Left lung (tissue), 10 donors: ENCODE results near the gene EXOC2. TPM values are rescaled to one million over a fixed set of nuclear protein-coding genes. Genes with fewer than 3 reads are reported as not detected.

ENCODE experiments used
- ATAC-seq: fragments of 200-7000 bp; cut with Tn5 transposase; one replicate; pipeline ENCODE4 v1.9.1; 2020; ENCODE audit warnings: moderate library complexity
- DNase-seq, 4 donors: peaks; one replicate each; pipeline ENCODE4 v3.0.0-alpha.2; 2013 to 2020
- H3K27ac ChIP-seq, 2 donors: fragments of 200-600 bp; sonication (generic) in 1 of 2; one replicate each; pipeline versions ENCODE4 v1.5.0 to v1.8.0; 2020 to 2021
- H3K27me3 ChIP-seq, 2 donors: fragments of 200-600 bp; sonication (generic) in 1 of 2; one replicate each; pipeline versions ENCODE4 v1.5.0 to v1.8.0; 2020 to 2021
- H3K36me3 ChIP-seq, 2 donors: fragments of 200-600 bp; sonication (generic) in 1 of 2; one replicate each; pipeline versions ENCODE4 v1.5.0 to v1.8.0; 2020 to 2021
- H3K4me1 ChIP-seq, 2 donors: fragments of 200-600 bp; one replicate each; pipeline ENCODE4 v1.8.0; 2021
- H3K4me3 ChIP-seq, 2 donors: fragments of 200-600 bp; sonication (generic) in 1 of 2; one replicate each; pipeline versions ENCODE4 v1.5.0 to v1.8.0; 2020 to 2021; ENCODE audit warnings: mild to moderate bottlenecking in 1 of 2
- H3K9me3 ChIP-seq, 2 donors: fragments of 200-600 bp; sonication (generic) in 1 of 2; one replicate each; pipeline versions ENCODE4 v1.5.0 to v1.8.0; 2020 to 2021
- intact Hi-C, 2 donors: fragments of 100-400 bp; cut with DNase I; formaldehyde crosslinking; loops; one replicate each; pipeline versions ENCODE4 v1.11.2 to v1.14.2; 2022
- polyA plus RNA-seq, 6 donors: library from polyadenylated mRNA; unstranded; fragments of 120-200 nt; gene quantifications; one replicate each; pipeline ENCODE4 v1.2.1, GENCODE V29; 2013; ENCODE audit not compliant: insufficient read length in 6 of 6
- total RNA-seq, 2 donors: library from RNA; stranded (reverse); fragmentation: NEBNext Ultra II Directional; extraction: Animal tissue kit (Norgen Biotek cat#: 25700); gene quantifications; one replicate each; pipeline ENCODE4 v1.2.1, GENCODE V29; 2021
- TF ChIP-seq, protein P1 (sequence below), 2 donors: fragments of 200-600 bp; sonication (generic) in 1 of 2; IDR thresholded peaks; one replicate each; pipeline versions ENCODE4 v1.5.0 to v1.8.0; 2021; ENCODE audit warnings: antibody characterized with exemption in 2 of 2
- donor health status: DM: no; HTN: yes; CAD: no.
- donor health status: DM: no; HTN: no; CAD: no.

Gene EXOC2
- total and polyA plus RNA-seq, 8 donors, result 19.8 to 30.4 (median 28.4) TPM

GRCh38 chr6:530425-530824, 162.5 kb downstream of the EXOC2 start:
- no peaks in the 10 kb centered on the region for H3K4me1 ChIP-seq
- no peak for DNase-seq
- intact Hi-C loops, result no loop called here
- peaks cover 0 to 33% of the 10 kb centered on the region in 2 donors for H3K36me3 ChIP-seq
- H3K4me3 ChIP-seq, result no peak overlapping the region
- TF ChIP-seq, protein P1, sequence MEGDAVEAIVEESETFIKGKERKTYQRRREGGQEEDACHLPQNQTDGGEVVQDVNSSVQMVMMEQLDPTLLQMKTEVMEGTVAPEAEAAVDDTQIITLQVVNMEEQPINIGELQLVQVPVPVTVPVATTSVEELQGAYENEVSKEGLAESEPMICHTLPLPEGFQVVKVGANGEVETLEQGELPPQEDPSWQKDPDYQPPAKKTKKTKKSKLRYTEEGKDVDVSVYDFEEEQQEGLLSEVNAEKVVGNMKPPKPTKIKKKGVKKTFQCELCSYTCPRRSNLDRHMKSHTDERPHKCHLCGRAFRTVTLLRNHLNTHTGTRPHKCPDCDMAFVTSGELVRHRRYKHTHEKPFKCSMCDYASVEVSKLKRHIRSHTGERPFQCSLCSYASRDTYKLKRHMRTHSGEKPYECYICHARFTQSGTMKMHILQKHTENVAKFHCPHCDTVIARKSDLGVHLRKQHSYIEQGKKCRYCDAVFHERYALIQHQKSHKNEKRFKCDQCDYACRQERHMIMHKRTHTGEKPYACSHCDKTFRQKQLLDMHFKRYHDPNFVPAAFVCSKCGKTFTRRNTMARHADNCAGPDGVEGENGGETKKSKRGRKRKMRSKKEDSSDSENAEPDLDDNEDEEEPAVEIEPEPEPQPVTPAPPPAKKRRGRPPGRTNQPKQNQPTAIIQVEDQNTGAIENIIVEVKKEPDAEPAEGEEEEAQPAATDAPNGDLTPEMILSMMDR (IDR thresholded peaks at IDR 0.05), result no peak
- no peak for ATAC-seq
- H3K9me3 ChIP-seq, result no peaks in the 10 kb centered on the region
- H3K27me3 ChIP-seq, result no peaks in the 10 kb centered on the region
- H3K27ac ChIP-seq, result no peak overlapping the region

GRCh38 chr6:528989-529388, 163.9 kb downstream of the EXOC2 start:
- peaks cover 0 to 33% of the 10 kb centered on the region in 2 donors for H3K36me3 ChIP-seq
- TF ChIP-seq, protein P1 (IDR thresholded peaks at IDR 0.05), result no peak
- DNase-seq, result no peak
- intact Hi-C loops, result no loop called here
- H3K4me3 ChIP-seq, result no peak overlapping the region
- no peak for ATAC-seq
- H3K4me1 ChIP-seq, result no peaks in the 10 kb centered on the region
- H3K9me3 ChIP-seq, result no peaks in the 10 kb centered on the region
- H3K27ac ChIP-seq, result no peak overlapping the region
- no peaks in the 10 kb centered on the region for H3K27me3 ChIP-seq

- ATAC-seq, result no peak
- intact Hi-C loops, result no loop called here
- TF ChIP-seq, protein P1 (IDR thresholded peaks at IDR 0.05), result no peak
- Histone ChIP-seq H3K27ac (no peak overlapping the region), H3K4me3 (no peak overlapping the region), H3K36me3 (peaks cover 0 to 33% of the 10 kb centered on the region in 2 donors), H3K27me3 (no peaks in the 10 kb centered on the region), H3K4me1 (no peaks in the 10 kb centered on the region), H3K9me3 (no peaks in the 10 kb centered on the region)
- DNase-seq, result no peak
Observed at GRCh38 chr6:527989-528673, 164.8 kb downstream of the EXOC2 start.

DNA sequence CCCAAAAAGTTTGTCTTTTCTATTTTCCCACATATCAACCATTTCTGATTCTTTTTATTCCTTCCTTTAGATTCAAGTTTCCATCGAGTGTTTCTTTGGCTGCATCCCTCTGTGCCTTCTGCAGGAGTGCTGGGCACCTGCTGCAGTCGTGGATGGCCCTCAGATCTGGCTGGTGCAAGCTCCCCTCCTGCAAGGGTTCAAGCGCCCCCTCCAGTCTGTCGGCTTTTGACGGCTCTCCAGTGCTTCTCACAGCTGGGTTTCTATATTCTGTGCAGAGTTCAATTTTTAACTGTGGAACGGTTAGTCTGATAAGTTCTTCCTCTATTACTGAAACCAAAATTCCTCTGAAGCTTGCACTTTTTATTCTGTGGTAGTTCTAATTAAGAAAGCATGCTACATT, 168.1 kb downstream of the EXOC2 start:
- H3K27me3 ChIP-seq, result no peaks in the 10 kb centered on the region
- H3K27ac ChIP-seq, result no peak overlapping the region
- intact Hi-C loops, result no loop called here
- H3K36me3 ChIP-seq, result peaks cover 0 to 21% of the 10 kb centered on the region in 2 donors
- no peak overlapping the region for H3K4me3 ChIP-seq
- DNase-seq, result no peak
- ATAC-seq, result peak; percentile 25
- peaks cover 0 to 3% of the 10 kb centered on the region in 2 donors for H3K9me3 ChIP-seq
- no peaks in the 10 kb centered on the region for H3K4me1 ChIP-seq
- TF ChIP-seq, protein P1 (IDR thresholded peaks at IDR 0.05), result no peak

- DNase-seq, result no peak
- Histone ChIP-seq H3K4me3 (no peak overlapping the region), H3K27ac (no peak overlapping the region), H3K36me3 (peaks cover 0 to 13% of the 10 kb centered on the region in 2 donors), H3K4me1 (no peaks in the 10 kb centered on the region), H3K27me3 (no peaks in the 10 kb centered on the region), H3K9me3 (peaks cover 0 to 11% of the 10 kb centered on the region in 2 donors)
- ATAC-seq, result no peak
- intact Hi-C loops, result no loop called here
- TF ChIP-seq, protein P1 (IDR thresholded peaks at IDR 0.05), result no peak
Observed at GRCh38 chr6:520820-521219, 172.1 kb downstream of the EXOC2 start.
